ENCODE measurements around the gene MASP1.

MASP1 gene

GRCh38 chr3:187266691-187267090 lies 24.8 kb downstream of the MASP1 start:
- Histone ChIP-seq H3K4me2 (ENCODE audit: low read depth, low read length, poor library complexity, severe bottlenecking) (no peak overlapping the region), H2AFZ (ENCODE audit: low read length) (no peak overlapping the region), H3F3A (ENCODE audit: low read depth) (no peaks in the 10 kb centered on the region), H4K20me1 (ENCODE audit: insufficient read depth, low read length, poor library complexity, severe bottlenecking) (no peaks in the 10 kb centered on the region), H3K4me1 (ENCODE audit: insufficient read depth, low read length, poor library complexity, severe bottlenecking) (no peaks in the 10 kb centered on the region), H3K9me3 (ENCODE audit: insufficient read depth, low read depth, low read length) (peaks cover 4% of the 10 kb centered on the region; the same call in 1 of the 2 replicates), H3K9ac (ENCODE audit: low read depth, low read length, poor library complexity, severe bottlenecking) (no peak overlapping the region), H3K27me3 (ENCODE audit: insufficient read depth, low read length, poor library complexity, severe bottlenecking) (peaks cover 6% of the 10 kb centered on the region), H3K4me3 (ENCODE audit: low read length, poor library complexity, severe bottlenecking) (no peak overlapping the region), H3K79me2 (ENCODE audit: insufficient read depth, low read length) (no peaks in the 10 kb centered on the region), H3K36me3 (ENCODE audit: insufficient read depth, low read length) (no peaks in the 10 kb centered on the region), H3K9me2 (replicated peaks; ENCODE audit: low read depth, low read length) (no peaks in the 10 kb centered on the region)
- TF ChIP-seq CTCF (conservative IDR thresholded peaks at IDR 0.05; ENCODE audit: low read length) (no peak), EZH2phosphoT487 (IDR thresholded peaks at IDR 0.05; ENCODE audit: borderline replicate concordance) (no peak)

GRCh38 chr3:187265461-187265955 lies 26.0 kb downstream of the MASP1 start:
- H3K4me2 ChIP-seq (ENCODE audit: low read depth, low read length, poor library complexity, severe bottlenecking) = no peak overlapping the region
- TF ChIP-seq CTCF (conservative IDR thresholded peaks at IDR 0.05; ENCODE audit: low read length) (no peak), EZH2phosphoT487 (IDR thresholded peaks at IDR 0.05; ENCODE audit: borderline replicate concordance) (no peak)
- no peaks in the 10 kb centered on the region for H3K79me2 ChIP-seq (ENCODE audit: insufficient read depth, low read length)
- H3K4me1 ChIP-seq (ENCODE audit: insufficient read depth, low read length, poor library complexity, severe bottlenecking) = no peaks in the 10 kb centered on the region
- H3K4me3 ChIP-seq (ENCODE audit: low read length, poor library complexity, severe bottlenecking) = no peak overlapping the region
- H2AFZ ChIP-seq (ENCODE audit: low read length) = no peak overlapping the region
- H3K27me3 ChIP-seq (ENCODE audit: insufficient read depth, low read length, poor library complexity, severe bottlenecking) = peaks cover 6% of the 10 kb centered on the region
- no peaks in the 10 kb centered on the region for H3F3A ChIP-seq (ENCODE audit: low read depth)
- no peaks in the 10 kb centered on the region for H4K20me1 ChIP-seq (ENCODE audit: insufficient read depth, low read length, poor library complexity, severe bottlenecking)
- H3K36me3 ChIP-seq (ENCODE audit: insufficient read depth, low read length) = no peaks in the 10 kb centered on the region
- peaks cover 4% of the 10 kb centered on the region; the same call in 1 of the 2 replicates for H3K9me3 ChIP-seq (ENCODE audit: insufficient read depth, low read depth, low read length)
- H3K9ac ChIP-seq (ENCODE audit: low read depth, low read length, poor library complexity, severe bottlenecking) = no peak overlapping the region
- H3K9me2 ChIP-seq (replicated peaks; ENCODE audit: low read depth, low read length) = no peaks in the 10 kb centered on the region

DNA sequence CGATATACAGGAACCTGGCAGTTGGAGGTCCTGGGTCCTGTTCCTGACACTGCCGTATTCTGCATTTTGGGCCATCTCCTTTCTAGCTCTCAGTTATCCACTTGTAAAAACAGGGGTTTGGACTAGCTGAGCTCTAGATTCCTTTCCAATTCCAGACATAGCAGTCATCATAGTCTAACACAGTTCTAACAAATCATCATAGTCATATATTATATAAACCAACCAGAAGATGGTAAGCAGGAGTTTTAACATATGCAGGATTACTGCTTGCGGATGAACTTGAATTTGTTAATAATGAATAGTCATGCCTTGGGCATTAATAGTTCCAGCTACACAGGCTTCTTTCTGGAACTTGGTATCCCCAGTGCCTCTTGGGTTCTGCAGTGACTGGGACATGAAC lies 26.6 kb downstream of the MASP1 start:
- TF ChIP-seq EZH2phosphoT487 (IDR thresholded peaks at IDR 0.05; ENCODE audit: borderline replicate concordance) = no peak
- TF ChIP-seq CTCF (conservative IDR thresholded peaks at IDR 0.05; ENCODE audit: low read length) = no peak
- H3K27me3 ChIP-seq (ENCODE audit: insufficient read depth, low read length, poor library complexity, severe bottlenecking) = peaks cover 6% of the 10 kb centered on the region
- no peaks in the 10 kb centered on the region for H3K79me2 ChIP-seq (ENCODE audit: insufficient read depth, low read length)
- peaks cover 4% of the 10 kb centered on the region; the same call in 1 of the 2 replicates for H3K9me3 ChIP-seq (ENCODE audit: insufficient read depth, low read depth, low read length)
- H3K4me2 ChIP-seq (ENCODE audit: low read depth, low read length, poor library complexity, severe bottlenecking) = no peak overlapping the region
- H3K4me1 ChIP-seq (ENCODE audit: insufficient read depth, low read length, poor library complexity, severe bottlenecking) = no peaks in the 10 kb centered on the region
- no peaks in the 10 kb centered on the region for H3K36me3 ChIP-seq (ENCODE audit: insufficient read depth, low read length)
- H4K20me1 ChIP-seq (ENCODE audit: insufficient read depth, low read length, poor library complexity, severe bottlenecking) = no peaks in the 10 kb centered on the region
- no peaks in the 10 kb centered on the region for H3K9me2 ChIP-seq (replicated peaks; ENCODE audit: low read depth, low read length)
- no peaks in the 10 kb centered on the region for H3F3A ChIP-seq (ENCODE audit: low read depth)
- H3K4me3 ChIP-seq (ENCODE audit: low read length, poor library complexity, severe bottlenecking) = no peak overlapping the region
- H2AFZ ChIP-seq (ENCODE audit: low read length) = no peak overlapping the region
- H3K9ac ChIP-seq (ENCODE audit: low read depth, low read length, poor library complexity, severe bottlenecking) = no peak overlapping the region

All from Loucy (cell line).